ENCODE data around the gene CHD5. TPM values are rescaled to one million over a fixed set of nuclear protein-coding genes. Genes with fewer than 3 reads are reported as not detected.

The CHD5 gene
- total RNA-seq, 1 experiment from 2014 or later: 62.9 TPM

GRCh38 chr1:6085666-6086065, 94.5 kb downstream of the CHD5 start:
- no peaks in the 10 kb centered on the region for H3K4me1 ChIP-seq (ENCODE audit: control insufficient read depth, insufficient read depth, low read length)
- no peak overlapping the region for H3K4me3 ChIP-seq (ENCODE audit: low read depth in 2 of 2, low read length in 2 of 2)
- intact Hi-C loops (cut with micrococcal nuclease; ENCODE audit: unreplicated experiment): no loop called here
- no peaks in the 10 kb centered on the region for H3K27me3 ChIP-seq (ENCODE audit: control insufficient read depth, insufficient read depth, low read length)
- in situ Hi-C loops (cut with HindIII; ENCODE audit: low pct_unique_long_range_greater_than_20kb, low sequenced_read_pairs): no loop called here
- BruUV-seq (replicated peaks): no TSS peak
- no peak overlapping the region for H3K27ac ChIP-seq (ENCODE audit: low read length)
- ATAC-seq (no peak), DNase-seq (ENCODE audit: low read depth, low spot score) (no peak)
- CTCF ChIA-PET: no interaction called here
- TF ChIP-seq POLR2AphosphoS5 (IDR thresholded peaks at IDR 0.05; ENCODE audit: low read depth, low read length) (no peak), CTCF (IDR thresholded peaks at IDR 0.05) (no peak), SIN3A (IDR thresholded peaks at IDR 0.05; ENCODE audit: borderline replicate concordance, insufficient read depth, low read depth, low read length) (no peak), REST (IDR thresholded peaks at IDR 0.05; ENCODE audit: insufficient read depth in 1 of 2, low read depth in 2 of 2, low read length in 1 of 2) (no peak), TCF7L2 (IDR thresholded peaks at IDR 0.05; ENCODE audit: low read depth, low read length) (no peak)
- no peaks in the 10 kb centered on the region for H3K9me3 ChIP-seq (ENCODE audit: control insufficient read depth, insufficient read depth, low read depth, low read length)
- POLR2A ChIA-PET: no interaction called here
- H3K36me3 ChIP-seq (ENCODE audit: control insufficient read depth, insufficient read depth, low read length): no peaks in the 10 kb centered on the region

GRCh38 chr1:6084781-6085495, 95.2 kb downstream of the CHD5 start:
- BruUV-seq (replicated peaks): no TSS peak
- Histone ChIP-seq H3K36me3 (ENCODE audit: control insufficient read depth, insufficient read depth, low read length) (no peaks in the 10 kb centered on the region), H3K27ac (ENCODE audit: low read length) (no peak overlapping the region), H3K4me1 (ENCODE audit: control insufficient read depth, insufficient read depth, low read length) (no peaks in the 10 kb centered on the region), H3K27me3 (ENCODE audit: control insufficient read depth, insufficient read depth, low read length) (no peaks in the 10 kb centered on the region), H3K4me3 (ENCODE audit: low read depth in 2 of 2, low read length in 2 of 2) (no peak overlapping the region), H3K9me3 (ENCODE audit: control insufficient read depth, insufficient read depth, low read depth, low read length) (no peaks in the 10 kb centered on the region)
- CTCF ChIA-PET: no interaction called here
- TF ChIP-seq SIN3A (IDR thresholded peaks at IDR 0.05; ENCODE audit: borderline replicate concordance, insufficient read depth, low read depth, low read length) (no peak), TCF7L2 (IDR thresholded peaks at IDR 0.05; ENCODE audit: low read depth, low read length) (no peak), REST (IDR thresholded peaks at IDR 0.05; ENCODE audit: insufficient read depth in 1 of 2, low read depth in 2 of 2, low read length in 1 of 2) (no peak), CTCF (IDR thresholded peaks at IDR 0.05) (no peak), POLR2AphosphoS5 (IDR thresholded peaks at IDR 0.05; ENCODE audit: low read depth, low read length) (no peak)
- in situ Hi-C loops (cut with HindIII; ENCODE audit: low pct_unique_long_range_greater_than_20kb, low sequenced_read_pairs): no loop called here
- intact Hi-C loops (cut with micrococcal nuclease; ENCODE audit: unreplicated experiment): no loop called here
- ATAC-seq: no peak
- no peak for DNase-seq (ENCODE audit: low read depth, low spot score)
- POLR2A ChIA-PET: no interaction called here
